SK-N-SH (cell line): ENCODE measurements around the gene C1orf35. TPM values are rescaled to one million over a fixed set of nuclear protein-coding genes. Genes with fewer than 3 reads are reported as not detected.

Source experiments
- CHD2 ChIP-seq: fragments of 150-350 bp; IDR thresholded peaks from 2 replicates; pipeline ENCODE4 v1.6.1; 2018; ENCODE audit warnings: low read length; ENCODE audit not compliant: partially characterized antibody
- ELF1 ChIP-seq: IDR thresholded peaks from 2 replicates; pipeline ENCODE4 v1.4.0; 2012
- EZH2phosphoT487 ChIP-seq: fragments of 200-600 bp; sonication (generic); IDR thresholded peaks from 2 replicates; pipeline ENCODE4 v1.6.1; 2017; ENCODE audit warnings: low read depth, mixed run types, mild to moderate bottlenecking, antibody characterized with exemption, moderate library complexity, borderline replicate concordance
- GABPA ChIP-seq: IDR thresholded peaks from 2 replicates; pipeline ENCODE4 v1.4.0; 2012; ENCODE audit warnings: low read depth, mild to moderate bottlenecking
- GATA2 ChIP-seq: sonication (generic); formaldehyde crosslinking; IDR thresholded peaks from 2 replicates; pipeline ENCODE4 v1.5.0; 2020; ENCODE audit warnings: mild to moderate bottlenecking, missing genetic modification reagents
- IRF3 ChIP-seq: fragments of 150-350 bp; IDR thresholded peaks from 2 replicates; pipeline ENCODE4 v1.6.1; 2016; ENCODE audit warnings: mild to moderate bottlenecking, low read depth, low read length
- JUND ChIP-seq: IDR thresholded peaks from 2 replicates; pipeline ENCODE4 v1.4.0; 2012
- MAX ChIP-seq: IDR thresholded peaks from 2 replicates; pipeline ENCODE4 v1.4.0; 2012; ENCODE audit warnings: low read depth
- MEF2A ChIP-seq: IDR thresholded peaks from 2 replicates; pipeline ENCODE4 v1.4.0; 2012; ENCODE audit warnings: low read depth, borderline replicate concordance
- MXI1 ChIP-seq: IDR thresholded peaks from 2 replicates; pipeline ENCODE4 v1.6.1; 2012; ENCODE audit warnings: mild to moderate bottlenecking, low read depth, low read length, improper control_type of control experiment
- NFIC ChIP-seq: IDR thresholded peaks from 2 replicates; pipeline ENCODE4 v1.4.0; 2012; ENCODE audit warnings: borderline replicate concordance
- NRF1 ChIP-seq: IDR thresholded peaks from 2 replicates; pipeline ENCODE4 v1.6.1; 2012; ENCODE audit warnings: low read depth, mild to moderate bottlenecking, low read length
- PBX3 ChIP-seq: IDR thresholded peaks from 2 replicates; pipeline ENCODE4; 2012
- RAD21 ChIP-seq: IDR thresholded peaks from 2 replicates; pipeline ENCODE4 v1.6.1; 2012; ENCODE audit warnings: mild to moderate bottlenecking, low read length
- RCOR1 ChIP-seq: fragments of 150-350 bp; IDR thresholded peaks from 2 replicates; pipeline ENCODE4 v1.6.1; 2017; ENCODE audit warnings: antibody characterized with exemption, low read length
- REST ChIP-seq: IDR thresholded peaks from 2 replicates; pipeline ENCODE4 v1.6.1; 2012; ENCODE audit warnings: mild to moderate bottlenecking, low read depth, low read length, moderate library complexity
- SMC3 ChIP-seq: IDR thresholded peaks from 2 replicates; pipeline ENCODE4 v1.6.1; 2012; ENCODE audit warnings: low read depth, low read length, improper control_type of control experiment
- TAF1 ChIP-seq: IDR thresholded peaks from 2 replicates; pipeline ENCODE4 v1.6.1; 2012; ENCODE audit warnings: low read depth, mild to moderate bottlenecking, low read length, moderate library complexity, borderline replicate concordance
- TCF12 ChIP-seq: IDR thresholded peaks from 2 replicates; pipeline ENCODE4 v1.4.0; 2012
- TEAD4 ChIP-seq: IDR thresholded peaks from 2 replicates; pipeline ENCODE4 v1.4.0; 2012; ENCODE audit warnings: mild to moderate bottlenecking, borderline replicate concordance; ENCODE audit not compliant: insufficient read depth
- USF2 ChIP-seq: fragments of 150-350 bp; IDR thresholded peaks from 2 replicates; pipeline ENCODE4 v1.6.1; 2017; ENCODE audit warnings: antibody characterized with exemption, low read length, low read depth, borderline replicate concordance
- YY1 ChIP-seq: IDR thresholded peaks from 2 replicates; pipeline ENCODE4 v1.4.0; 2012; ENCODE audit warnings: low read depth, mild to moderate bottlenecking
- ZBTB33 ChIP-seq: IDR thresholded peaks from 2 replicates; pipeline ENCODE4 v1.4.0; 2012; ENCODE audit warnings: low read depth, borderline replicate concordance
- polyA plus RNA-seq, 3 experiments: library from polyadenylated mRNA; depleted of rRNA; stranded (reverse); fragments of >200 nt; gene quantifications; 2 replicates each; pipeline ENCODE4 v1.2.3, GENCODE V29; 2012

C1orf35 gene
- polyA plus RNA-seq, 1 of the 3 experiments (the other 2 are of a cell fraction): 42.9 TPM

GRCh38 chr1:228082214-228082917, 20.8 kb downstream of the C1orf35 start, which contains the start of gene ARF1 (continued):
- TF ChIP-seq GATA2 (CRISPR knock-in tag) (no peak), USF2 (no peak), RAD21 (no peak), RCOR1 (no peak), MEF2A (no peak), REST (no peak), TAF1 (peak; percentile 95), IRF3 (no peak), JUND (no peak), MAX (peak; percentile 75), TCF12 (no peak), SMC3 (no peak), MXI1 (peak; percentile 77; the same call in 1 of the 2 replicates), YY1 (peak; percentile 92), PBX3 (no peak), ZBTB33 (no peak), GABPA (no peak), TEAD4 (0 out of 2 replicates have a peak, but pooled peaks have one; percentile 21), CHD2 (no peak), NRF1 (peak; percentile 92), ELF1 (no peak), NFIC (no peak), EZH2phosphoT487 (no peak)
- TF ChIP-seq, all 33 proteins: peak for 7
